ENCODE results near the gene CCDC192. TPM values are rescaled to one million over a fixed set of nuclear protein-coding genes. Genes with fewer than 3 reads are reported as not detected.

Gene CCDC192
- total RNA-seq, 2 experiments from 2014 or later, result not detected

- H3K4me1 Mint-ChIP-seq, result no peaks in the 10 kb centered on the region
- H3K36me3 Mint-ChIP-seq, result no peaks in the 10 kb centered on the region
- peaks cover 3% of the 10 kb centered on the region for H3K27me3 Mint-ChIP-seq
- H3K9me3 Mint-ChIP-seq (ENCODE audit: low read depth), result no peaks in the 10 kb centered on the region
- CTCF ChIA-PET, result no interaction called here
- H3K4me3 Mint-ChIP-seq, result no peak overlapping the region
- ATAC-seq (no peak), DNase-seq (no peak)
- H3K27ac Mint-ChIP-seq, result no peak overlapping the region
Measured at GRCh38 chr5:127926974-127927373, 223.8 kb downstream of the CCDC192 start.

GRCh38 chr5:127928053-127928452 is 224.9 kb downstream of the CCDC192 start:
- no peak for ATAC-seq

GRCh38 chr5:127930311-127930710 is 227.1 kb downstream of the CCDC192 start:
- no peak for DNase-seq
- CTCF ChIA-PET, result no interaction called here
- Mint-ChIP-seq H3K36me3 (no peaks in the 10 kb centered on the region), H3K27ac (no peak overlapping the region), H3K9me3 (ENCODE audit: low read depth) (no peaks in the 10 kb centered on the region), H3K4me1 (no peaks in the 10 kb centered on the region), H3K4me3 (no peak overlapping the region), H3K27me3 (peaks cover 3% of the 10 kb centered on the region)
- ATAC-seq, result no peak

More at GRCh38 chr5:127928053-127928452, 224.9 kb downstream of the CCDC192 start:
- H3K9me3 Mint-ChIP-seq (ENCODE audit: low read depth), result no peaks in the 10 kb centered on the region
- H3K27ac Mint-ChIP-seq, result no peak overlapping the region
- no peak for DNase-seq
- CTCF ChIA-PET, result interaction anchor here (1.0 kb wide), 1 partner anchor 19 kb away, joined by 3 read pairs; no protein-coding TSS in a partner anchor
- peaks cover 3% of the 10 kb centered on the region for H3K27me3 Mint-ChIP-seq
- no peaks in the 10 kb centered on the region for H3K36me3 Mint-ChIP-seq
- no peak overlapping the region for H3K4me3 Mint-ChIP-seq
- H3K4me1 Mint-ChIP-seq, result no peaks in the 10 kb centered on the region

GRCh38 chr5:127931396-127931795 is 228.2 kb downstream of the CCDC192 start:
- ATAC-seq (no peak), DNase-seq (no peak)
- no peak overlapping the region for H3K27ac Mint-ChIP-seq
- CTCF ChIA-PET, result no interaction called here
- peaks cover 3% of the 10 kb centered on the region for H3K4me1 Mint-ChIP-seq
- no peak overlapping the region for H3K4me3 Mint-ChIP-seq
- H3K36me3 Mint-ChIP-seq, result no peaks in the 10 kb centered on the region
- peaks cover under 1% of the 10 kb centered on the region for H3K27me3 Mint-ChIP-seq
- H3K9me3 Mint-ChIP-seq (ENCODE audit: low read depth), result no peaks in the 10 kb centered on the region

GRCh38 chr5:127933348-127933747 is 230.2 kb downstream of the CCDC192 start:
- no peaks in the 10 kb centered on the region for H3K27me3 Mint-ChIP-seq
- CTCF ChIA-PET, result no interaction called here
- DNase-seq (no peak), ATAC-seq (no peak)
- H3K9me3 Mint-ChIP-seq (ENCODE audit: low read depth), result no peaks in the 10 kb centered on the region
- no peaks in the 10 kb centered on the region for H3K36me3 Mint-ChIP-seq
- H3K4me1 Mint-ChIP-seq, result peaks cover 6% of the 10 kb centered on the region
- no peak overlapping the region for H3K27ac Mint-ChIP-seq
- H3K4me3 Mint-ChIP-seq, result no peak overlapping the region

GRCh38 chr5:127934791-127935256 is 231.6 kb downstream of the CCDC192 start:
- H3K4me1 Mint-ChIP-seq, result peaks cover 6% of the 10 kb centered on the region
- H3K36me3 Mint-ChIP-seq, result no peaks in the 10 kb centered on the region
- CTCF ChIA-PET, result no interaction called here
- H3K27me3 Mint-ChIP-seq, result no peaks in the 10 kb centered on the region
- no peaks in the 10 kb centered on the region for H3K9me3 Mint-ChIP-seq (ENCODE audit: low read depth)
- DNase-seq (no peak), ATAC-seq (no peak)
- H3K4me3 Mint-ChIP-seq, result no peak overlapping the region
- no peak overlapping the region for H3K27ac Mint-ChIP-seq

GRCh38 chr5:127935398-127935797 is 232.2 kb downstream of the CCDC192 start:
- Mint-ChIP-seq H3K27ac (no peak overlapping the region), H3K36me3 (no peaks in the 10 kb centered on the region), H3K9me3 (ENCODE audit: low read depth) (no peaks in the 10 kb centered on the region), H3K4me1 (peaks cover 6% of the 10 kb centered on the region), H3K4me3 (no peak overlapping the region), H3K27me3 (no peaks in the 10 kb centered on the region)
- DNase-seq (no peak), ATAC-seq (no peak)
- CTCF ChIA-PET, result no interaction called here

GRCh38 chr5:127936439-127936972 is 233.3 kb downstream of the CCDC192 start:
- no peak overlapping the region for H3K27ac Mint-ChIP-seq
- DNase-seq (peak; percentile 41), ATAC-seq (peak; percentile 57)
- H3K4me1 Mint-ChIP-seq, result peaks cover 6% of the 10 kb centered on the region
- no peaks in the 10 kb centered on the region for H3K27me3 Mint-ChIP-seq
- H3K36me3 Mint-ChIP-seq, result no peaks in the 10 kb centered on the region
- no peaks in the 10 kb centered on the region for H3K9me3 Mint-ChIP-seq (ENCODE audit: low read depth)
- CTCF ChIA-PET, result no interaction called here
- H3K4me3 Mint-ChIP-seq, result no peak overlapping the region

- Mint-ChIP-seq H3K4me3 (no peak overlapping the region), H3K4me1 (peaks cover 10% of the 10 kb centered on the region), H3K36me3 (no peaks in the 10 kb centered on the region), H3K9me3 (ENCODE audit: low read depth) (no peaks in the 10 kb centered on the region), H3K27me3 (no peaks in the 10 kb centered on the region), H3K27ac (no peak overlapping the region)
- DNase-seq, result no peak
- CTCF ChIA-PET, result no interaction called here
- no peak for ATAC-seq
Measured at GRCh38 chr5:127938746-127939145, 235.6 kb downstream of the CCDC192 start.

- H3K27me3 Mint-ChIP-seq, result no peaks in the 10 kb centered on the region
- CTCF ChIA-PET, result no interaction called here
Measured at GRCh38 chr5:127940854-127941253, 237.7 kb downstream of the CCDC192 start.

GRCh38 chr5:127941646-127942045 is 238.5 kb downstream of the CCDC192 start:
- Mint-ChIP-seq H3K27me3 (no peaks in the 10 kb centered on the region), H3K36me3 (no peaks in the 10 kb centered on the region), H3K4me1 (peaks cover 4% of the 10 kb centered on the region), H3K27ac (no peak overlapping the region), H3K4me3 (no peak overlapping the region), H3K9me3 (ENCODE audit: low read depth) (no peaks in the 10 kb centered on the region)
- DNase-seq (no peak), ATAC-seq (no peak)
- CTCF ChIA-PET, result no interaction called here

More at GRCh38 chr5:127940854-127941253, 237.7 kb downstream of the CCDC192 start:
- H3K4me3 Mint-ChIP-seq, result no peak overlapping the region
- H3K36me3 Mint-ChIP-seq, result no peaks in the 10 kb centered on the region
- no peak overlapping the region for H3K27ac Mint-ChIP-seq
- DNase-seq (no peak), ATAC-seq (no peak)
- no peaks in the 10 kb centered on the region for H3K9me3 Mint-ChIP-seq (ENCODE audit: low read depth)
- peaks cover 10% of the 10 kb centered on the region for H3K4me1 Mint-ChIP-seq

GRCh38 chr5:127942246-127943060 is 239.3 kb downstream of the CCDC192 start:
- Mint-ChIP-seq H3K36me3 (no peaks in the 10 kb centered on the region), H3K9me3 (ENCODE audit: low read depth) (no peaks in the 10 kb centered on the region), H3K27me3 (no peaks in the 10 kb centered on the region), H3K4me1 (peaks cover 3% of the 10 kb centered on the region), H3K4me3 (no peak overlapping the region), H3K27ac (no peak overlapping the region)
- ATAC-seq (no peak), DNase-seq (no peak)
- CTCF ChIA-PET, result no interaction called here

- Mint-ChIP-seq H3K4me3 (no peak overlapping the region), H3K9me3 (ENCODE audit: low read depth) (no peaks in the 10 kb centered on the region), H3K27me3 (no peaks in the 10 kb centered on the region), H3K4me1 (peaks cover 3% of the 10 kb centered on the region), H3K36me3 (no peaks in the 10 kb centered on the region), H3K27ac (no peak overlapping the region)
- no peak for ATAC-seq
- no peak for DNase-seq
- CTCF ChIA-PET, result no interaction called here
Measured at GRCh38 chr5:127943061-127943371, 239.8 kb downstream of the CCDC192 start.

- Mint-ChIP-seq H3K4me3 (no peak overlapping the region), H3K36me3 (no peaks in the 10 kb centered on the region), H3K4me1 (peaks cover 3% of the 10 kb centered on the region), H3K9me3 (ENCODE audit: low read depth) (no peaks in the 10 kb centered on the region), H3K27me3 (no peaks in the 10 kb centered on the region), H3K27ac (no peak overlapping the region)
- no peak for DNase-seq
- ATAC-seq, result no peak
- CTCF ChIA-PET, result no interaction called here
Measured at GRCh38 chr5:127944125-127944524, 240.9 kb downstream of the CCDC192 start.

Data from activated CD8-positive, alpha-beta memory T cell treated with anti-CD3 and anti-CD28 coated beads, Interleukin-2, amount 10 ng/mL, durations not matched to agents 7 days and 5 days (primary cell).